Neuron (in vitro differentiated cells): ENCODE measurements around the gene CHD5.

ENCODE experiments used
- H2AFZ ChIP-seq: one replicate; pipeline ENCODE4 v1.6.1; 2013; ENCODE audit warnings: low read depth, mild to moderate bottlenecking, inconsistent platforms, low read length, moderate library complexity
- H3K27me3 ChIP-seq: one replicate; pipeline ENCODE4 v1.6.1; 2013; ENCODE audit warnings: low read length; ENCODE audit not compliant: insufficient read depth
- H3K36me3 ChIP-seq: one replicate; pipeline ENCODE4 v1.6.1; 2013; ENCODE audit warnings: low read length; ENCODE audit not compliant: insufficient read depth
- H3K4me1 ChIP-seq: one replicate; pipeline ENCODE4 v1.6.1; 2013; ENCODE audit warnings: low read length; ENCODE audit not compliant: insufficient read depth
- H3K4me3 ChIP-seq: 2 replicates; pipeline ENCODE4 v1.5.1; 2013; ENCODE audit warnings: mild to moderate bottlenecking, low read length, moderate library complexity
- H3K9me3 ChIP-seq: one replicate; pipeline ENCODE4 v1.6.1; 2013; ENCODE audit warnings: low read length

CHD5 gene

GRCh38 chr1:6097824-6098223 lies 82.3 kb downstream of the CHD5 start:
- Histone ChIP-seq H3K9me3 (no peaks in the 10 kb centered on the region), H3K4me3 (no peak overlapping the region), H2AFZ (no peak overlapping the region), H3K27me3 (peaks cover 15% of the 10 kb centered on the region), H3K36me3 (no peaks in the 10 kb centered on the region), H3K4me1 (peaks cover 13% of the 10 kb centered on the region)

GRCh38 chr1:6097117-6097595 lies 83.0 kb downstream of the CHD5 start:
- Histone ChIP-seq H3K36me3 (no peaks in the 10 kb centered on the region), H3K27me3 (peaks cover 13% of the 10 kb centered on the region), H3K9me3 (no peaks in the 10 kb centered on the region), H3K4me3 (no peak overlapping the region), H3K4me1 (peaks cover 13% of the 10 kb centered on the region), H2AFZ (no peak overlapping the region)

GRCh38 chr1:6096243-6097116 lies 83.6 kb downstream of the CHD5 start:
- Histone ChIP-seq H3K4me1 (peaks cover 13% of the 10 kb centered on the region), H3K9me3 (no peaks in the 10 kb centered on the region), H3K4me3 (no peak overlapping the region), H3K36me3 (no peaks in the 10 kb centered on the region), H3K27me3 (peaks cover 18% of the 10 kb centered on the region), H2AFZ (no peak overlapping the region)

- peaks cover 5% of the 10 kb centered on the region for H3K4me1 ChIP-seq
- H3K36me3 ChIP-seq: no peaks in the 10 kb centered on the region
- peaks cover 23% of the 10 kb centered on the region for H3K27me3 ChIP-seq
- no peak overlapping the region for H2AFZ ChIP-seq
- H3K9me3 ChIP-seq: no peaks in the 10 kb centered on the region
- H3K4me3 ChIP-seq: no peak overlapping the region
These were observed 84.4 kb downstream of the CHD5 start for GRCh38 chr1:6095511-6096242.

- no peaks in the 10 kb centered on the region for H3K9me3 ChIP-seq
These were observed 85.2 kb downstream of the CHD5 start for GRCh38 chr1:6094801-6095505.

GRCh38 chr1:6094246-6094645 lies 85.9 kb downstream of the CHD5 start:
- Histone ChIP-seq H3K9me3 (no peaks in the 10 kb centered on the region), H3K27me3 (peaks cover 29% of the 10 kb centered on the region), H3K4me3 (no peak overlapping the region), H2AFZ (no peak overlapping the region), H3K4me1 (no peaks in the 10 kb centered on the region), H3K36me3 (no peaks in the 10 kb centered on the region)

More at GRCh38 chr1:6094801-6095505, 85.2 kb downstream of the CHD5 start:
- Histone ChIP-seq H3K27me3 (peaks cover 29% of the 10 kb centered on the region), H3K36me3 (no peaks in the 10 kb centered on the region), H3K4me3 (no peak overlapping the region), H3K4me1 (no peaks in the 10 kb centered on the region), H2AFZ (no peak overlapping the region)

- H3K4me1 ChIP-seq: no peaks in the 10 kb centered on the region
These were observed 86.5 kb downstream of the CHD5 start for GRCh38 chr1:6093611-6094010.

GRCh38 chr1:6093071-6093470 lies 87.0 kb downstream of the CHD5 start:
- no peak overlapping the region for H2AFZ ChIP-seq
- no peaks in the 10 kb centered on the region for H3K36me3 ChIP-seq

More at GRCh38 chr1:6093611-6094010, 86.5 kb downstream of the CHD5 start:
- Histone ChIP-seq H3K27me3 (peaks cover 29% of the 10 kb centered on the region), H3K4me3 (no peak overlapping the region), H3K36me3 (no peaks in the 10 kb centered on the region), H3K9me3 (no peaks in the 10 kb centered on the region), H2AFZ (no peak overlapping the region)

GRCh38 chr1:6092211-6092610 lies 87.9 kb downstream of the CHD5 start:
- no peaks in the 10 kb centered on the region for H3K9me3 ChIP-seq

More at GRCh38 chr1:6093071-6093470, 87.0 kb downstream of the CHD5 start:
- peaks cover 29% of the 10 kb centered on the region for H3K27me3 ChIP-seq
- no peaks in the 10 kb centered on the region for H3K4me1 ChIP-seq
- H3K9me3 ChIP-seq: no peaks in the 10 kb centered on the region
- H3K4me3 ChIP-seq: no peak overlapping the region

GRCh38 chr1:6091823-6092109 lies 88.4 kb downstream of the CHD5 start:
- Histone ChIP-seq H3K4me1 (no peaks in the 10 kb centered on the region), H3K36me3 (no peaks in the 10 kb centered on the region), H2AFZ (no peak overlapping the region), H3K4me3 (no peak overlapping the region), H3K27me3 (peaks cover 29% of the 10 kb centered on the region), H3K9me3 (no peaks in the 10 kb centered on the region)

More at GRCh38 chr1:6092211-6092610, 87.9 kb downstream of the CHD5 start:
- Histone ChIP-seq H2AFZ (no peak overlapping the region), H3K4me3 (no peak overlapping the region), H3K36me3 (no peaks in the 10 kb centered on the region), H3K27me3 (peaks cover 29% of the 10 kb centered on the region), H3K4me1 (no peaks in the 10 kb centered on the region)

GRCh38 chr1:6090996-6091822 lies 88.9 kb downstream of the CHD5 start:
- peaks cover 29% of the 10 kb centered on the region for H3K27me3 ChIP-seq
- no peaks in the 10 kb centered on the region for H3K36me3 ChIP-seq
- H2AFZ ChIP-seq: no peak overlapping the region
- peaks cover 5% of the 10 kb centered on the region for H3K4me1 ChIP-seq
- no peaks in the 10 kb centered on the region for H3K9me3 ChIP-seq
- no peak overlapping the region for H3K4me3 ChIP-seq

- H3K4me3 ChIP-seq: no peak overlapping the region
- H3K4me1 ChIP-seq: peaks cover 6% of the 10 kb centered on the region
- H3K27me3 ChIP-seq: peaks cover 29% of the 10 kb centered on the region
- no peaks in the 10 kb centered on the region for H3K36me3 ChIP-seq
- no peaks in the 10 kb centered on the region for H3K9me3 ChIP-seq
- H2AFZ ChIP-seq: no peak overlapping the region
These were observed 89.8 kb downstream of the CHD5 start for GRCh38 chr1:6090288-6090687.
